Smooth muscle cell (in vitro differentiated cells): ENCODE measurements around the gene DAPK1. TPM values are rescaled to one million over a fixed set of nuclear protein-coding genes. Genes with fewer than 3 reads are reported as not detected.

Experiments used
- DNase-seq: peaks from one replicate; lab custom pipeline; 2025; ENCODE audit not compliant: unreplicated experiment; lab: John Stamatoyannopoulos, UW
- H2AFZ ChIP-seq: fragments of 200-600 bp; sonication (generic); 2 replicates; pipeline ENCODE4 v1.6.0; 2016; ENCODE audit warnings: antibody characterized with exemption, low read depth, mild to moderate bottlenecking
- H3F3A ChIP-seq: fragments of 200-600 bp; sonication (generic); 2 replicates; pipeline ENCODE4 v1.6.0; 2017; ENCODE audit warnings: antibody characterized with exemption, low read depth
- H3K27ac ChIP-seq: fragments of 200-600 bp; sonication (generic); 2 replicates; pipeline ENCODE4 v1.5.1; 2016; ENCODE audit warnings: low read depth, mild to moderate bottlenecking
- H3K27me3 ChIP-seq: fragments of 200-600 bp; sonication (generic); 2 replicates; pipeline ENCODE4 v1.6.1; 2016; ENCODE audit warnings: low read depth, mild to moderate bottlenecking
- H3K36me3 ChIP-seq: fragments of 200-600 bp; sonication (generic); 2 replicates; pipeline ENCODE4 v1.5.1; 2016; ENCODE audit warnings: low read depth
- H3K4me1 ChIP-seq: fragments of 200-600 bp; sonication (generic); 2 replicates; pipeline ENCODE4 v1.5.1; 2016; ENCODE audit warnings: low read depth
- H3K4me2 ChIP-seq: fragments of 200-600 bp; sonication (generic); 2 replicates; pipeline ENCODE4 v1.6.0; 2016; ENCODE audit warnings: mild to moderate bottlenecking
- H3K4me3 ChIP-seq: fragments of 200-600 bp; sonication (generic); 2 replicates; pipeline ENCODE4 v1.5.1; 2016; ENCODE audit warnings: mild to moderate bottlenecking
- H3K79me2 ChIP-seq: fragments of 200-600 bp; sonication (generic); 2 replicates; pipeline ENCODE4 v1.6.0; 2016; ENCODE audit warnings: low read depth, mild to moderate bottlenecking
- H3K9ac ChIP-seq: fragments of 200-600 bp; sonication (generic); 2 replicates; pipeline ENCODE4 v1.6.0; 2016; ENCODE audit warnings: low read depth
- H3K9me3 ChIP-seq: fragments of 200-600 bp; sonication (generic); replicated peaks from 2 replicates; pipeline ENCODE4 v1.5.1; 2016; ENCODE audit warnings: low read depth
- H4K20me1 ChIP-seq: fragments of 200-600 bp; sonication (generic); 2 replicates; pipeline ENCODE4 v1.6.0; 2016; ENCODE audit warnings: low read depth
- WGBS: methylation state at CpG from one replicate; pipeline ENCODE4 v1.1.7; 2016; ENCODE audit warnings: low lambda C conversion rate; 5-methylcytosine and 5-hydroxymethylcytosine counted together
- polyA plus RNA-seq: library from polyadenylated mRNA; unstranded; fragments of >200 nt; fragmentation: Nextera tagmentation; extraction: Ambion mirVana; gene quantifications from 2 replicates; pipeline ENCODE4 v1.2.1, GENCODE V29; 2016
- total RNA-seq: library from RNA; depleted of rRNA; stranded (reverse); fragments of >200 nt; gene quantifications from 2 replicates; pipeline ENCODE4 v1.2.3, GENCODE V29; 2014
- TF ChIP-seq, protein P1 (sequence below): fragments of 200-600 bp; sonication (generic); IDR thresholded peaks from 2 replicates; pipeline ENCODE4 v1.5.1; 2017; ENCODE audit warnings: borderline replicate concordance, mild to moderate bottlenecking, antibody characterized with exemption; ENCODE audit not compliant: insufficient read depth, poor library complexity, severe bottlenecking

DAPK1 gene
- total and polyA plus RNA-seq, 2 experiments from 2014 or later = 12.6 to 20.3 TPM

DNA sequence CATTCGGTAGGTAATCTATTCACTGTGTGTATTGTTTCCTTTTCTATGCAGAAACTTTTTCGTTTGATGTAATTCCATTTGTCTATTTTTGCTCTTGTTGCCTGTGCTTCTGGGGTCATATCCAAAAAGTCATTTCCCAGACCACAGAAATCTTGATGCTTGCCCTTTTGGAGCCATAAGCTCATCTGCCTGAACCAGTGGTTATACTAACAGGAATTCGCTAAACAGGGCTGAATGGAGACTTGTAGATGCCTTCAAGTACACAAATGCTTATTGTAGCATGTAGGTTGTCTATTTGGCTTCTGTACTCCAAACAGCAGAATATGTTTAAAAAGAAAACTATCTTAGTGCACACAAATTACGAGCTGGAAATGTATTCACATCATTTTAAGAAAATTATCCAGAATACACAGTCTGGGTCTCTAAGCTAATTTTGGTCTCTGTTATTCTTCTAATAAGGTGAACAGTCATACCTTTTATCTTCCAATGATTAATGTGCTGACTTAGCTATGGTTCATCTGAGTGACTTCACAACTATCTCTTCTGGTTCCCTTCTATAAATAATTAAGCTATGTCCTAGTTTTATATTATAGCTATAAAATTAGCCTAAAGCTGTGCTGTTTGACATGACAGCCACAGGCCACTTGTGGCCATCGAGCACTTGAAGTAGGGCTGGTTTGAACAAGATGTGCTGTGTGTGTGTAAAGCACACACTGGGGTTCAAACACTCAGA, 87.6 kb downstream of the DAPK1 start:
- 93% methylated on average over 5 of the region's 5 CpGs for WGBS
- TF ChIP-seq, protein P1, sequence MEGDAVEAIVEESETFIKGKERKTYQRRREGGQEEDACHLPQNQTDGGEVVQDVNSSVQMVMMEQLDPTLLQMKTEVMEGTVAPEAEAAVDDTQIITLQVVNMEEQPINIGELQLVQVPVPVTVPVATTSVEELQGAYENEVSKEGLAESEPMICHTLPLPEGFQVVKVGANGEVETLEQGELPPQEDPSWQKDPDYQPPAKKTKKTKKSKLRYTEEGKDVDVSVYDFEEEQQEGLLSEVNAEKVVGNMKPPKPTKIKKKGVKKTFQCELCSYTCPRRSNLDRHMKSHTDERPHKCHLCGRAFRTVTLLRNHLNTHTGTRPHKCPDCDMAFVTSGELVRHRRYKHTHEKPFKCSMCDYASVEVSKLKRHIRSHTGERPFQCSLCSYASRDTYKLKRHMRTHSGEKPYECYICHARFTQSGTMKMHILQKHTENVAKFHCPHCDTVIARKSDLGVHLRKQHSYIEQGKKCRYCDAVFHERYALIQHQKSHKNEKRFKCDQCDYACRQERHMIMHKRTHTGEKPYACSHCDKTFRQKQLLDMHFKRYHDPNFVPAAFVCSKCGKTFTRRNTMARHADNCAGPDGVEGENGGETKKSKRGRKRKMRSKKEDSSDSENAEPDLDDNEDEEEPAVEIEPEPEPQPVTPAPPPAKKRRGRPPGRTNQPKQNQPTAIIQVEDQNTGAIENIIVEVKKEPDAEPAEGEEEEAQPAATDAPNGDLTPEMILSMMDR = no peak
- H3K36me3 ChIP-seq = no peaks in the 10 kb centered on the region
- H4K20me1 ChIP-seq = no peaks in the 10 kb centered on the region
- peaks cover 17% of the 10 kb centered on the region for H3K4me1 ChIP-seq
- H3K27me3 ChIP-seq = no peaks in the 10 kb centered on the region
- H3K79me2 ChIP-seq = no peaks in the 10 kb centered on the region
- no peak overlapping the region for H3K27ac ChIP-seq
- H3K9ac ChIP-seq = no peak overlapping the region
- H3K4me3 ChIP-seq = no peak overlapping the region
- H3K9me3 ChIP-seq = no peaks in the 10 kb centered on the region
- peaks cover 15% of the 10 kb centered on the region for H3F3A ChIP-seq
- DNase-seq = no peak
- no peak overlapping the region for H3K4me2 ChIP-seq
- no peak overlapping the region for H2AFZ ChIP-seq

DNA sequence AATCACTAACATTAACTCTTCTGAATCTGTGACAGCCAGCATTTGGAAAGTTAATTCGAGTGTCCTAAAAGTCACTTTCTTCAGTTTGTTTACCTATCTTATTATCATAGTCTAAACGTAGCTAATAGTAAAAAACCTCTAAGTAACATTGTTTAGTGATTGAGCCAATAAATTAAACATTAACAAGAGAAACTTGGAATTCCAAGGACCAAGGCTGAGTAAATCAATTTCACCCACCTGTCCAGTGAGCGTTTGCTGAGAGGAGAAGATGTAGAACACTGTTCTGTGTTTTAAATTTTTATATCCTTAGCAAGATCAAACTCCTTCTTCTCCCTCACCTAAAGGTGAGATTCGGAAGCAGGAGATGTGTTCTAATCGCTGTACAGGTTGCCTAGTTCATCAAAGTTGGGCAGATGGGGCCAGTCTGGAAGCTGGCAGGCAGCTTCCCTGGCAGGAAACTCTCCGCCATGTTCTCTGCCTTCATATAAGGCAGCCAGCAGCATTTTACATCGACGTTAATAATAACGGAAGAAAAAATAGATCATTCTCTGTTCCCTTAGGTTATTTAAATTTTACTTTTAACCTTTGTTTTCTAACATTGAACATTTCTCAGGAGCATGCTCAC, 89.2 kb downstream of the DAPK1 start:
- H3K4me2 ChIP-seq = no peak overlapping the region
- no peaks in the 10 kb centered on the region for H4K20me1 ChIP-seq
- H3K4me1 ChIP-seq = peaks cover 2% of the 10 kb centered on the region
- TF ChIP-seq, protein P1 = no peak
- H3K9me3 ChIP-seq = no peaks in the 10 kb centered on the region
- no peak overlapping the region for H2AFZ ChIP-seq
- peaks cover 3% of the 10 kb centered on the region for H3F3A ChIP-seq
- H3K4me3 ChIP-seq = no peak overlapping the region
- 97% methylated on average over 9 of the region's 9 CpGs for WGBS
- no peaks in the 10 kb centered on the region for H3K79me2 ChIP-seq
- H3K27ac ChIP-seq = no peak overlapping the region
- no peak for DNase-seq
- no peaks in the 10 kb centered on the region for H3K27me3 ChIP-seq
- H3K9ac ChIP-seq = no peak overlapping the region
- no peaks in the 10 kb centered on the region for H3K36me3 ChIP-seq

DNA sequence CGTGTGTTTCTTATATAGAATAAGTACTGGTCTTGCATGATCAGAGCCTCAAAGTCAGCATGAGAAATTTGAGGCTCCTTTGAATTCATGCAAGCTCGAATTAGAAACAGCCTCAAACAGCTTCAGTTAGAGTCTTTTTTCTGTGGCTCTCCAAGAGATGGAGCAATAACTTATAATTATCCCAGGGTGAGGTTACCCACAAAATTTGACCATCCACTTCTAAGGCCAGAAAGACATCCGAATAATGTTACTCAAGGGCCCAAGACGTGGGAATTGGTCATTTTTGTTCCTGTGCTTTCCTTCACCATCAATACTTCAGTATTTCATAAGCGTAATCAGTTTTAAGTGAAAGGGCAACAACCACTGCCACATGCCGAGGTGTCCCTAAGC, 89.7 kb downstream of the DAPK1 start:
- no peak overlapping the region for H2AFZ ChIP-seq
- no peak overlapping the region for H3K4me3 ChIP-seq
- no peaks in the 10 kb centered on the region for H3K36me3 ChIP-seq
- H3K9me3 ChIP-seq = no peaks in the 10 kb centered on the region
- no peaks in the 10 kb centered on the region for H3K27me3 ChIP-seq
- 95% methylated on average over 6 of the region's 6 CpGs for WGBS
- no peaks in the 10 kb centered on the region for H3K4me1 ChIP-seq
- DNase-seq = no peak
- H4K20me1 ChIP-seq = no peaks in the 10 kb centered on the region
- H3K4me2 ChIP-seq = no peak overlapping the region
- H3K9ac ChIP-seq = no peak overlapping the region
- TF ChIP-seq, protein P1 = no peak
- H3K79me2 ChIP-seq = no peaks in the 10 kb centered on the region
- no peaks in the 10 kb centered on the region for H3F3A ChIP-seq
- no peak overlapping the region for H3K27ac ChIP-seq
